HL-60 (cell line): Measurements from ENCODE around the gene CTNNBIP1.

Experiments used
- POLR2AphosphoS5 ChIP-seq: IDR thresholded peaks from 2 replicates; pipeline ENCODE4 v1.6.1; 2012; ENCODE audit warnings: low read depth
- TF ChIP-seq, protein P1 (sequence below): IDR thresholded peaks from one replicate; pipeline ENCODE4 v1.5.1; 2011; ENCODE audit warnings: low read length, control low read depth, inconsistent platforms; ENCODE audit not compliant: insufficient read depth
- TF ChIP-seq, protein P2 (sequence below): IDR thresholded peaks from 2 replicates; pipeline ENCODE4 v1.6.1; 2012; ENCODE audit warnings: low read depth; ENCODE audit not compliant: insufficient replicate concordance

DNA sequence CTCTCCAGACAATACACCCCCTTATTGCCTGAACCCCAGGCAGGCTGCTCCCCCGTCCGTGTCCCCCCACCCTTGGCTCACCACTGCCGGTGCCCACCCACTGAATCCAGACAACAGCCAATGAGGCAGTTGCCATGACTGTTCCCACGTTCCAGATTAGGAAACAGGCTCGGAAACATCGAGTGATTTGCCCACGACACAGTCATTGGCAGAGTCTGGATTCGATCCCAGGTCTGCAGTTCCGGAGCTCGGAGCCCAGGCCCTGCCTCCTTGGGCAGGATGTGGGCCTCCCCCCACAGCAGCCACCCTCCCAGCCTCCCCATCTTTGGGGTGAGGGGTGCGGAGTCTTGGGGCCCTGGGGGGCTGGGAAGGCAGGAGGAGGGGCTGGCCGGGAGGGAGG is 66.0 kb downstream of the CTNNBIP1 start:
- TF ChIP-seq, protein P1, sequence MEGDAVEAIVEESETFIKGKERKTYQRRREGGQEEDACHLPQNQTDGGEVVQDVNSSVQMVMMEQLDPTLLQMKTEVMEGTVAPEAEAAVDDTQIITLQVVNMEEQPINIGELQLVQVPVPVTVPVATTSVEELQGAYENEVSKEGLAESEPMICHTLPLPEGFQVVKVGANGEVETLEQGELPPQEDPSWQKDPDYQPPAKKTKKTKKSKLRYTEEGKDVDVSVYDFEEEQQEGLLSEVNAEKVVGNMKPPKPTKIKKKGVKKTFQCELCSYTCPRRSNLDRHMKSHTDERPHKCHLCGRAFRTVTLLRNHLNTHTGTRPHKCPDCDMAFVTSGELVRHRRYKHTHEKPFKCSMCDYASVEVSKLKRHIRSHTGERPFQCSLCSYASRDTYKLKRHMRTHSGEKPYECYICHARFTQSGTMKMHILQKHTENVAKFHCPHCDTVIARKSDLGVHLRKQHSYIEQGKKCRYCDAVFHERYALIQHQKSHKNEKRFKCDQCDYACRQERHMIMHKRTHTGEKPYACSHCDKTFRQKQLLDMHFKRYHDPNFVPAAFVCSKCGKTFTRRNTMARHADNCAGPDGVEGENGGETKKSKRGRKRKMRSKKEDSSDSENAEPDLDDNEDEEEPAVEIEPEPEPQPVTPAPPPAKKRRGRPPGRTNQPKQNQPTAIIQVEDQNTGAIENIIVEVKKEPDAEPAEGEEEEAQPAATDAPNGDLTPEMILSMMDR: no peak
- TF ChIP-seq, protein P2, sequence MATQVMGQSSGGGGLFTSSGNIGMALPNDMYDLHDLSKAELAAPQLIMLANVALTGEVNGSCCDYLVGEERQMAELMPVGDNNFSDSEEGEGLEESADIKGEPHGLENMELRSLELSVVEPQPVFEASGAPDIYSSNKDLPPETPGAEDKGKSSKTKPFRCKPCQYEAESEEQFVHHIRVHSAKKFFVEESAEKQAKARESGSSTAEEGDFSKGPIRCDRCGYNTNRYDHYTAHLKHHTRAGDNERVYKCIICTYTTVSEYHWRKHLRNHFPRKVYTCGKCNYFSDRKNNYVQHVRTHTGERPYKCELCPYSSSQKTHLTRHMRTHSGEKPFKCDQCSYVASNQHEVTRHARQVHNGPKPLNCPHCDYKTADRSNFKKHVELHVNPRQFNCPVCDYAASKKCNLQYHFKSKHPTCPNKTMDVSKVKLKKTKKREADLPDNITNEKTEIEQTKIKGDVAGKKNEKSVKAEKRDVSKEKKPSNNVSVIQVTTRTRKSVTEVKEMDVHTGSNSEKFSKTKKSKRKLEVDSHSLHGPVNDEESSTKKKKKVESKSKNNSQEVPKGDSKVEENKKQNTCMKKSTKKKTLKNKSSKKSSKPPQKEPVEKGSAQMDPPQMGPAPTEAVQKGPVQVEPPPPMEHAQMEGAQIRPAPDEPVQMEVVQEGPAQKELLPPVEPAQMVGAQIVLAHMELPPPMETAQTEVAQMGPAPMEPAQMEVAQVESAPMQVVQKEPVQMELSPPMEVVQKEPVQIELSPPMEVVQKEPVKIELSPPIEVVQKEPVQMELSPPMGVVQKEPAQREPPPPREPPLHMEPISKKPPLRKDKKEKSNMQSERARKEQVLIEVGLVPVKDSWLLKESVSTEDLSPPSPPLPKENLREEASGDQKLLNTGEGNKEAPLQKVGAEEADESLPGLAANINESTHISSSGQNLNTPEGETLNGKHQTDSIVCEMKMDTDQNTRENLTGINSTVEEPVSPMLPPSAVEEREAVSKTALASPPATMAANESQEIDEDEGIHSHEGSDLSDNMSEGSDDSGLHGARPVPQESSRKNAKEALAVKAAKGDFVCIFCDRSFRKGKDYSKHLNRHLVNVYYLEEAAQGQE: no peak
- TF ChIP-seq POLR2AphosphoS5: no peak
